IMR-90 (cell line): ENCODE results near the gene SMYD5.

Experiments used
- CTCF ChIP-seq: conservative IDR thresholded peaks from 2 replicates; pipeline ENCODE4 v1.5.1; 2012; ENCODE audit warnings: mild to moderate bottlenecking, low read depth, low read length, improper control_type of control experiment
- RFX5 ChIP-seq: IDR thresholded peaks from 2 replicates; pipeline ENCODE4 v1.8.0; 2012; ENCODE audit warnings: low read depth, mild to moderate bottlenecking, low read length, moderate library complexity

GRCh38 chr2:73255007-73255644 lies 41.1 kb downstream of the SMYD5 start:
- no peak for TF ChIP-seq RFX5
- TF ChIP-seq CTCF, result no peak
